Motor neuron (in vitro differentiated cells): Measurements from ENCODE around the gene NOB1. TPM values are rescaled to one million over a fixed set of nuclear protein-coding genes. Genes with fewer than 3 reads are reported as not detected.
"Not testable (repeated sequence)": the region's sequence is repeated elsewhere in the genome, so short reads cannot be mapped to it uniquely, and the experiment has no call there.

Experiments used
- ATAC-seq, 8 experiments: fragments of 200-7000 bp; cut with Tn5 transposase; replicated peaks in 6 of 8; 2 replicates each; pipeline ENCODE4 v1.8.0; 2021; ENCODE audit warnings: mild to moderate bottlenecking in 8 of 8, moderate library complexity in 8 of 8
- H3K27ac ChIP-seq, 2 donors: fragments of 250-450 bp; sonication (Bioruptor Pico); 2 replicates each; pipeline ENCODE4 v1.9.0; 2021; ENCODE audit warnings: antibody characterized with exemption in 2 of 2, mild to moderate bottlenecking in 2 of 2, moderate library complexity in 1 of 2
- H3K4me1 ChIP-seq, 2 donors: fragments of 250-450 bp; sonication (Bioruptor Pico); replicated peaks in 1 of 2; 2 replicates each; pipeline ENCODE4 v1.6.1; 2021; ENCODE audit warnings: antibody characterized with exemption in 2 of 2, mild to moderate bottlenecking in 2 of 2, moderate library complexity in 1 of 2
- H3K4me3 ChIP-seq, 5 donors: fragments of 250-450 bp; sonication (Bioruptor Pico); 2 replicates each; pipeline ENCODE4 v1.9.0; 2021; ENCODE audit warnings: antibody characterized with exemption in 5 of 5, mild to moderate bottlenecking in 5 of 5, moderate library complexity in 4 of 5
- WGBS, 10 experiments: fragments of 450-650 bp; shearing (Covaris generic); methylation state at CpG; one replicate each; pipeline ENCODE4 v1.0.0; 2022; 5-methylcytosine and 5-hydroxymethylcytosine counted together
- in situ Hi-C, 9 experiments: fragments of 400-800 bp; cut with MboI; loops; one replicate each; pipeline ENCODE4 v1.15.0; 2021; ENCODE audit warnings: low sequenced_read_pairs in 9 of 9, low pct_unique_long_range_greater_than_20kb in 2 of 9; ENCODE audit not compliant: unreplicated experiment in 9 of 9
- total RNA-seq, 8 experiments: library from RNA; unstranded; fragments of 300-600 nt; gene quantifications; 2 replicates each; pipeline versions ENCODE4 v1.2.3 to v1.2.4, GENCODE V29; 2022

NOB1 gene
- total RNA-seq = 10 to 100 TPM; 15.5 to 88.8 (median 35.1) TPM

GRCh38 chr16:69754469-69755310, at the start of gene NOB1:
TSS of gene NOB1 (minus strand) at chr16:69754926. CDS start at chr16:69754910, 16 bp downstream.
- in situ Hi-C loops = loop anchor here in 1 of 9 experiments (25.0 kb wide), 1 partner anchor 367 kb away; the partner anchor contains the start of gene TERF2
- 0 to 7% (median 0%) methylated on average over 3 to 16 of the region's 58 CpGs; no CpG with 5 or more reads in 4 of the 10 experiments for WGBS, 10 experiments
- Histone ChIP-seq H3K27ac (peak within 1 kb of the TSS; percentile 73 to 85), H3K4me3 (peak within 1 kb of the TSS; percentile 76 to 98 (median 92)), H3K4me1 (peaks cover 6 to 7% of the 10 kb centered on the region in 2 donors)
- peak; percentile 97 to 99 (median 99) for ATAC-seq

GRCh38 chr16:69804297-69804696, 49.6 kb upstream of the NOB1 start:
- H3K4me3 ChIP-seq = no peak overlapping the region

GRCh38 chr16:69799611-69800031, 44.9 kb upstream of the NOB1 start:
- Histone ChIP-seq H3K4me3 (no peak overlapping the region), H3K27ac (no peak overlapping the region), H3K4me1 (peaks cover 0 to 13% of the 10 kb centered on the region in 2 donors)
- peak in 4 of 8 experiments; percentile 16 to 64 (median 24) for ATAC-seq
- WGBS, 10 experiments = 52 to 100% (median 74%) methylated on average over 2 to 8 of the region's 11 CpGs; no CpG with 5 or more reads in 5 of the 10 experiments
- in situ Hi-C loops = loop anchor here in 3 of 9 experiments (10.0 to 25.0 kb wide), 2 partner anchors 135 to 138 kb away; no protein-coding TSS in a partner anchor

More at GRCh38 chr16:69804297-69804696, 49.6 kb upstream of the NOB1 start:
- no peak for ATAC-seq
- H3K4me1 ChIP-seq = peaks cover 0 to 10% of the 10 kb centered on the region in 2 donors
- WGBS, 10 experiments = 0 to 100% (median 47%) methylated on average over 1 of the region's 1 CpG; no CpG with 5 or more reads in 2 of the 10 experiments
- H3K27ac ChIP-seq = no peak overlapping the region
- in situ Hi-C loops = loop anchor here in 2 of 9 experiments (25.0 kb wide), 1 partner anchor 133 kb away; no protein-coding TSS in a partner anchor

GRCh38 chr16:69798466-69798865, 43.7 kb upstream of the NOB1 start:
- Histone ChIP-seq H3K27ac (no peak overlapping the region), H3K4me1 (peaks cover 0 to 13% of the 10 kb centered on the region in 2 donors), H3K4me3 (no peak overlapping the region)
- no peak for ATAC-seq
- in situ Hi-C loops = loop anchor here in 1 of 9 experiments (10.0 kb wide), 1 partner anchor 136 kb away; no protein-coding TSS in a partner anchor
- WGBS, 10 experiments = 20 to 80% (median 59%) methylated on average over 1 to 7 of the region's 8 CpGs; no CpG with 5 or more reads in 1 of the 10 experiments

- Histone ChIP-seq H3K4me3 (peak overlapping the region in 4 of 5 donors; percentile 6 to 12 (median 11)), H3K4me1 (peaks cover 0 to 13% of the 10 kb centered on the region in 2 donors), H3K27ac (no peak overlapping the region)
- in situ Hi-C loops = loop anchor here in 1 of 9 experiments (10.0 kb wide), 1 partner anchor 138 kb away; no protein-coding TSS in a partner anchor
- ATAC-seq = peak; percentile 81 to 91 (median 87)
- 0 to 60% (median 37%) methylated on average over 1 to 17 of the region's 19 CpGs for WGBS, 10 experiments
These were observed 41.8 kb upstream of the NOB1 start for GRCh38 chr16:69796285-69797118.

- in situ Hi-C loops = loop anchor here in 1 of 9 experiments (10.0 kb wide), 1 partner anchor 140 kb away; no protein-coding TSS in a partner anchor
- 11 to 100% (median 100%) methylated on average over 1 of the region's 2 CpGs; no CpG with 5 or more reads in 1 of the 10 experiments for WGBS, 10 experiments
- Histone ChIP-seq H3K4me3 (no peak overlapping the region), H3K27ac (no peak overlapping the region), H3K4me1 (peaks cover 0 to 4% of the 10 kb centered on the region in 2 donors)
- ATAC-seq = no peak
These were observed 39.8 kb upstream of the NOB1 start for GRCh38 chr16:69794486-69794885.

GRCh38 chr16:69793526-69793925, 38.8 kb upstream of the NOB1 start:
- H3K27ac ChIP-seq = no peak overlapping the region
- in situ Hi-C loops = loop anchor here in 1 of 9 experiments (10.0 kb wide), 1 partner anchor 141 kb away; no protein-coding TSS in a partner anchor
- 71 to 100% (median 98%) methylated on average over 1 to 3 of the region's 4 CpGs; no CpG with 5 or more reads in 4 of the 10 experiments for WGBS, 10 experiments
- ATAC-seq = no peak
- H3K4me1 ChIP-seq = peaks cover 0 to 3% of the 10 kb centered on the region in 2 donors
- no peak overlapping the region for H3K4me3 ChIP-seq

- H3K27ac ChIP-seq, ATAC-seq, H3K4me1 ChIP-seq, H3K4me3 ChIP-seq: not testable (repeated sequence)
- in situ Hi-C loops = loop anchor here in 1 of 9 experiments (10.0 kb wide), 1 partner anchor 143 kb away; no protein-coding TSS in a partner anchor
- WGBS, 10 experiments = 83 to 100% (median 100%) methylated on average over 1 to 5 of the region's 6 CpGs; no CpG with 5 or more reads in 5 of the 10 experiments
These were observed 36.7 kb upstream of the NOB1 start for GRCh38 chr16:69791391-69791847.

GRCh38 chr16:69787883-69788282, 33.2 kb upstream of the NOB1 start:
- no peaks in the 10 kb centered on the region for H3K4me1 ChIP-seq
- in situ Hi-C loops = loop anchor here in 1 of 9 experiments (10.0 kb wide), 1 partner anchor 137 kb away; no protein-coding TSS in a partner anchor

GRCh38 chr16:69784586-69784985, 29.9 kb upstream of the NOB1 start:
- ATAC-seq = no peak
- WGBS, 10 experiments = 67 to 100% (median 95%) methylated on average over 1 to 6 of the region's 6 CpGs; no CpG with 5 or more reads in 1 of the 10 experiments
- Histone ChIP-seq H3K27ac (no peak overlapping the region), H3K4me3 (no peak overlapping the region), H3K4me1 (no peaks in the 10 kb centered on the region)
- in situ Hi-C loops = loop anchor here in 1 of 9 experiments (10.0 kb wide), 1 partner anchor 140 kb away; no protein-coding TSS in a partner anchor

More at GRCh38 chr16:69787883-69788282, 33.2 kb upstream of the NOB1 start:
- Histone ChIP-seq H3K4me3 (no peak overlapping the region), H3K27ac (no peak overlapping the region)
- WGBS, 10 experiments = 60 to 100% (median 100%) methylated on average over 1 to 4 of the region's 4 CpGs; no CpG with 5 or more reads in 2 of the 10 experiments
- ATAC-seq = no peak

- no peak for ATAC-seq
- no peak overlapping the region for H3K27ac ChIP-seq
- in situ Hi-C loops = loop anchor here in 1 of 9 experiments (10.0 kb wide), 1 partner anchor 144 kb away; no protein-coding TSS in a partner anchor
- H3K4me1 ChIP-seq = no peaks in the 10 kb centered on the region
- 85 to 100% (median 100%) methylated on average over 1 to 2 of the region's 3 CpGs; no CpG with 5 or more reads in 6 of the 10 experiments for WGBS, 10 experiments
- H3K4me3 ChIP-seq = no peak overlapping the region
These were observed 26.4 kb upstream of the NOB1 start for GRCh38 chr16:69781118-69781517.

- 0 to 100% (median 91%) methylated on average over 1 to 2 of the region's 2 CpGs for WGBS, 10 experiments
- in situ Hi-C loops = loop anchor here in 1 of 9 experiments (10.0 kb wide), 1 partner anchor 145 kb away; no protein-coding TSS in a partner anchor
- Histone ChIP-seq H3K4me3 (no peak overlapping the region), H3K27ac (no peak overlapping the region), H3K4me1 (no peaks in the 10 kb centered on the region)
- ATAC-seq = no peak
These were observed 25.0 kb upstream of the NOB1 start for GRCh38 chr16:69779724-69780123.
